Suprapubic skin (tissue), 4 donors: ENCODE results near the gene CLCN2.

Experiments used
- CTCF ChIP-seq, 2 donors: fragments of 200-600 bp in 1 of 2; fragments of 450-650 bp in 1 of 2; sonication (generic) in 1 of 2; IDR thresholded peaks; one replicate each; pipeline ENCODE4 v1.5.1; 2016 to 2019; ENCODE audit warnings: antibody characterized with exemption in 2 of 2, mild to moderate bottlenecking in 1 of 2, moderate library complexity in 1 of 2
- EP300 ChIP-seq: sonication (generic); formaldehyde crosslinking; IDR thresholded peaks from one replicate; pipeline ENCODE4 v1.6.1; 2017; ENCODE audit warnings: antibody characterized with exemption
- POLR2AphosphoS5 ChIP-seq, 3 donors: sonication (generic); formaldehyde crosslinking; IDR thresholded peaks; one replicate each; pipeline ENCODE4 v1.6.1; 2017; ENCODE audit warnings: antibody characterized with exemption in 3 of 3

GRCh38 chr3:184343200-184343876, 18.1 kb downstream of the CLCN2 start:
- no peak for TF ChIP-seq POLR2AphosphoS5 (IDR thresholded peaks at IDR 0.05)
- TF ChIP-seq CTCF (IDR thresholded peaks at IDR 0.05), result no peak
- TF ChIP-seq EP300, result no peak
